ENCODE data around the gene TMEM154.

GRCh38 chr4:152704788-152705187 is 25.0 kb upstream of the TMEM154 start:
- TF ChIP-seq CTCF (conservative IDR thresholded peaks at IDR 0.05) = no peak
- no peak for TF ChIP-seq ZFX (IDR thresholded peaks at IDR 0.05)
